ENCODE results near the gene LTB4R2. TPM values are rescaled to one million over a fixed set of nuclear protein-coding genes. Genes with fewer than 3 reads are reported as not detected.

Gene LTB4R2
- total and polyA plus RNA-seq, 2 donors (not counting 3 experiments of a cell fraction or from before 2014, with no cell fraction given), result 5.5 to 13.1 TPM

GRCh38 chr14:24260780-24261157, 49.2 kb upstream of the LTB4R2 start:
- Histone ChIP-seq H3K9me3 (replicated peaks; ENCODE audit: control insufficient read depth, insufficient read depth, low read length) (no peaks in the 10 kb centered on the region), H3K36me3 (ENCODE audit: control insufficient read depth in 2 of 2, extremely low read depth in 1 of 2, insufficient read depth in 2 of 2, low read length in 2 of 2) (no peaks in the 10 kb centered on the region), H3K27me3 (ENCODE audit: control insufficient read depth in 2 of 2, insufficient read depth in 2 of 2, low read length in 2 of 2) (no peaks in the 10 kb centered on the region), H3K4me1 (ENCODE audit: control insufficient read depth, extremely low read depth, insufficient read depth, low read length) (no peaks in the 10 kb centered on the region), H3K4me3 (replicated peaks in 1 of 3; ENCODE audit: insufficient read depth in 1 of 3, low read depth in 1 of 3, low read length in 3 of 3) (no peak overlapping the region), H3K4me2 (ENCODE audit: insufficient read depth, low read length) (no peak overlapping the region), H3K9me1 (replicated peaks; ENCODE audit: control insufficient read depth, extremely low read depth, insufficient read depth, low read length) (no peaks in the 10 kb centered on the region), H2AFZ (ENCODE audit: low read depth, low read length) (no peak overlapping the region), H3K27ac (ENCODE audit: insufficient read depth, low read depth, low read length) (no peak overlapping the region), H4K20me1 (replicated peaks; ENCODE audit: control insufficient read depth, extremely low read depth, insufficient read depth, low read length) (no peaks in the 10 kb centered on the region), H3K79me2 (ENCODE audit: control insufficient read depth, insufficient read depth, low read length) (no peaks in the 10 kb centered on the region), H3K9ac (replicated peaks; ENCODE audit: extremely low read depth, insufficient read depth, low read length) (no peak overlapping the region)
- CTCF ChIA-PET, result no interaction called here
- no peak for FAIRE-seq
- no TSS peak for BruUV-seq (replicated peaks)
- dilution Hi-C loops (cut with MboI; ENCODE audit: extremely low pct_ligation_motif_present, low sequenced_read_pairs), result no loop called here
- no peak for DNase-seq (ENCODE audit: low read depth, low spot score)
- TF ChIP-seq FOS (IDR thresholded peaks at IDR 0.05; ENCODE audit: borderline replicate concordance, insufficient read depth, low read length) (no peak), POLR2A (IDR thresholded peaks at IDR 0.05; ENCODE audit: low read depth, low read length) (no peak), EZH2 (IDR thresholded peaks at IDR 0.05; ENCODE audit: borderline replicate concordance, low read depth, low read length, severe bottlenecking) (no peak), MYC (IDR thresholded peaks at IDR 0.05; ENCODE audit: low read depth, low read length) (no peak), MAX (IDR thresholded peaks at IDR 0.05; ENCODE audit: insufficient read depth, insufficient read length) (no peak), JUN (IDR thresholded peaks at IDR 0.05; ENCODE audit: borderline replicate concordance, insufficient read depth, insufficient read length, low read depth) (no peak), CTCF (IDR thresholded peaks at IDR 0.05; ENCODE audit: extremely low read depth in 1 of 2, insufficient read depth in 1 of 2, low read depth in 1 of 2, low read length in 2 of 2) (no peak), GATA2 (IDR thresholded peaks at IDR 0.05; ENCODE audit: insufficient read depth, insufficient read length, low read depth, low read length) (no peak), POLR2AphosphoS5 (IDR thresholded peaks at IDR 0.05; ENCODE audit: insufficient read depth, low read depth, low read length) (no peak)
- intact Hi-C loops (cut with micrococcal nuclease), result no loop called here
- POLR2A ChIA-PET, result interaction anchor here (0.6 kb wide), 1 partner anchor 39 kb away, joined by 3 read pairs; no protein-coding TSS in a partner anchor

All from endothelial cell of umbilical vein (primary cell).